ENCODE results near the gene RBMS3.

The RBMS3 gene

GRCh38 chr3:29438580-29438979 is 157.7 kb downstream of the RBMS3 start:
- TF ChIP-seq CTCF (IDR thresholded peaks at IDR 0.05; ENCODE audit: control insufficient read depth, extremely low read depth, insufficient read depth), result no peak
- no peak for DNase-seq (ENCODE audit: low read depth)

GRCh38 chr3:29440413-29441305 is 159.8 kb downstream of the RBMS3 start:
- no peak for TF ChIP-seq CTCF (IDR thresholded peaks at IDR 0.05; ENCODE audit: control insufficient read depth, extremely low read depth, insufficient read depth)
- no peak for DNase-seq (ENCODE audit: low read depth)
- H3K4me3 ChIP-seq (ENCODE audit: low read depth, low read length), result peak overlapping the region; percentile 26

More at GRCh38 chr3:29438580-29438979, 157.7 kb downstream of the RBMS3 start:
- H3K4me3 ChIP-seq (ENCODE audit: low read depth, low read length), result no peak overlapping the region

GRCh38 chr3:29441422-29441821 is 160.6 kb downstream of the RBMS3 start:
- no peak for DNase-seq (ENCODE audit: low read depth)
- no peak overlapping the region for H3K4me3 ChIP-seq (ENCODE audit: low read depth, low read length)
- no peak for TF ChIP-seq CTCF (IDR thresholded peaks at IDR 0.05; ENCODE audit: control insufficient read depth, extremely low read depth, insufficient read depth)

- no peak for DNase-seq (ENCODE audit: low read depth)
- H3K4me3 ChIP-seq (ENCODE audit: low read depth, low read length), result no peak overlapping the region
- TF ChIP-seq CTCF (IDR thresholded peaks at IDR 0.05; ENCODE audit: control insufficient read depth, extremely low read depth, insufficient read depth), result no peak
These were observed 167.2 kb downstream of the RBMS3 start for GRCh38 chr3:29447946-29448627.

GRCh38 chr3:29451920-29452319 is 171.0 kb downstream of the RBMS3 start:
- no peak for DNase-seq (ENCODE audit: low read depth)

GRCh38 chr3:29452934-29453283 is 172.0 kb downstream of the RBMS3 start:
- no peak for TF ChIP-seq CTCF (IDR thresholded peaks at IDR 0.05; ENCODE audit: control insufficient read depth, extremely low read depth, insufficient read depth)
- no peak overlapping the region for H3K4me3 ChIP-seq (ENCODE audit: low read depth, low read length)
- no peak for DNase-seq (ENCODE audit: low read depth)

More at GRCh38 chr3:29451920-29452319, 171.0 kb downstream of the RBMS3 start:
- TF ChIP-seq CTCF (IDR thresholded peaks at IDR 0.05; ENCODE audit: control insufficient read depth, extremely low read depth, insufficient read depth), result no peak
- H3K4me3 ChIP-seq (ENCODE audit: low read depth, low read length), result no peak overlapping the region

Measured in LNCaP clone FGC (cell line).